GM18502 (cell line): ENCODE data around the gene FGR.
"Not testable (repeated sequence)": the region's sequence is repeated elsewhere in the genome, so short reads cannot be mapped to it uniquely, and the experiment has no call there.

Experiments used
- ATAC-seq: cut with Tn5 transposase; IDR thresholded peaks from one replicate; pipeline ENCODE4 v1.9.1; 2021; ENCODE audit warnings: mild to moderate bottlenecking; ENCODE audit not compliant: unreplicated experiment, poor library complexity

The FGR gene

DNA sequence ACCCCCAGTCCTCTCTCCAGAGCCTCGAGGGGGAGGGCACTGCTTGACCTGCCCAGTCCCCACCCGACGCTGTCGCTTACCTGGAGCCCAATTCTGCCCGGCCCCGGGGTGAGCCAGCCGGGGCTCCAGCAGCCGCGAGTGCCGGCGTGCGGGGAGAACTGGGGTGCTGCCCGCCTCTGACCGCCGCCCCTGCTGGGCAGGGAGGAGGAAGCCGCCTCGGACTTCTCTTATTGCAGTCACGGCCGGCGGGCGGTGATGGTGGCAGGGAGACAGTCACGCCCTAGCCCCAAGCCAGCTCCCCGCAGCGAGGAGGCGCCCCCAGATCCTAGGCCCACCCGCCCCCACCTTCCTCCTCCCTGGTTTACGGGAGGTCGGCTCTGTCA lies at the start of gene FGR:
TSS of gene FGR (minus strand) at position 201 of the 383 bp plus-strand sequence. CDS start 11,269 bp downstream, outside the sequence.
- ATAC-seq: no peak

DNA sequence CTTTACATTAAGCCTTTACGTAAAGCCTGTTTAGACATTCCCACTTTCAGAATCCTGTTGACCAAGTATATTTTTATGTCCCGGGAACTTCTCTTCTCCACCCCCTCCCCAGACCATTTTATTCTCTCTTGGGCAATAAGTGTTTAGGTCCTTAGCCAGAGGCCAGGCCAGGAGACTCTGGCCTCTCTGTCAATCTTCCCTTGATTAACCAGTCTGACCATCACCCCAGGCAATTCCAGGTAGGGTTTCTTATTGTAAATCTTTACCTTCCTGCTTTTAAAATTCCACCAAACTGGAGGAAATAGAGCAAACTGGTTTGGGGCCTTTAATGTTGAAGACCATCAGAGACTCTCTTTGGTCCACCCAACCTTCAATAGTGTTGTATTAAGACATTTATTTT lies 49.2 kb upstream of the FGR start:
- ATAC-seq: no peak

DNA sequence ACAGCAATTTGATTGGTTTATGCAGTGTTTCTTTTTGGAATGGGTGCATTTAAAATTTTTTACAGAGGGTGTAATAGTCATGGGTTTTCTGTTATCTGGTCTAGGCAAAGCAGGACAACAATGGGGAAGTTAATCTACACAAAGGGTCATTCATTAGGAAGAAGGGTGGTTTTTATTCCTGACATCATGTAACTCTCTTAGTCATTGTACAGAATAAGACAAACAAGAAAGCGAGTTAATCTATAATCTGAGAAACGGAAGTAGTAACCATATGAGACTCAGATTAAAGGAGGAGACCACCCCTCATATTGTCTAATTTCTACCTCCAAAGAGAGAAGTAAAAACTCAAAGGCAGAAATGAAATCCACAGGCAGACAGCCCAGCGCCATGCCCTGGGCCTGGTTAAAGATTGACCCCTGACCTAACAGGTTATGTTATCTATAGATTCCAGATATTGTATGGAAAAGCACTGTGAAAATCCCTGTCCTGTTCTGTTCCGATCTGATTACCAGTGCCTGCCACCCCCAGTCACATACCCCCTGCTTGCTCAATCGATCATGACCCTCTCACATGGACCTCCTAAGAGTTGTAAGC lies 47.5 kb upstream of the FGR start:
- ATAC-seq: no peak

DNA sequence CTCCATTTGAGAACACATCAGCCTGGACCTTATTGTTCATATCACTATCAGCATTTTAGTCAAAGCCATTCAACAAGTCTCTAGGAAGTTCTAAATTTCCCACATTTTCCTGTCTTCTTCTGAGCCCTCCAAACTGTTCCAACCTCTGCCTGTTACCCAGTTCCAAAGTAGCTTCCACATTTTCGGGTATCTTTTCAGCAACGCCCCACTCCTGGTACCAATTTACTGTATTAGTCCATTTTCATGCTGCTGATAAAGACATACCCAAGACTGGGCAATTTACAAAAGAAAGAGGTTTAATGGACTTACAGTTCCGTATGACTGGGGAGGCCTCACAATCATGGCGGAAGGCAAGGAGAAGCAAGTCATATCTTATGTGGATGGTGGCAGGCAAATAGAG lies 46.6 kb upstream of the FGR start:
- not testable (repeated sequence) for ATAC-seq

DNA sequence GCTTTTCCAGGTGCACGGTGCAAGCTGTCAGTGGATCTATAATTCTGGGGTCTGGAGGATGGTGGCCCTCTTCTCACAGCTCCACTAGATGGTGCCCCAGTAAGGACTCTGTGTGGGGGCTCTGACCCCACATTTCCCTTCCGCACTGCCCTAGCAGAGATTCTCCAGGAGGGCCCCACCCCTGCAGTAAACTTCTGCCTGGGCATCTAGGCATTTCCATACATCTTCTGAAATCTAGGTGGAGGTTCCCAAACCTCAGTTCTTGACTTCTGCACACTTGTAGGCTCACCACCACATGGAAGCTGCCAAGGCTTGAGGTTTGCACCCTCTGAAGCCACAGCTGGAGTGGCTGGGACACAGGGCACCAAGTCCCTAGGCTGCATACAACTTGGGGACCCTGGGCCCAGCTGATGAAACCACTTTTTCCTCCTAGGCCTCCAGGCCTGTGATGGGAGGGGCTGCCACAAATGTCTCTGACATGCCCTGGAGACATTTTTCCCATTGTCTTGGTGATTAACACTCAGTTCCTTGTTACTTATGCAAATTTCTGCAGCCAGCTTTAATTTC lies 45.3 kb upstream of the FGR start:
- not testable (repeated sequence) for ATAC-seq

DNA sequence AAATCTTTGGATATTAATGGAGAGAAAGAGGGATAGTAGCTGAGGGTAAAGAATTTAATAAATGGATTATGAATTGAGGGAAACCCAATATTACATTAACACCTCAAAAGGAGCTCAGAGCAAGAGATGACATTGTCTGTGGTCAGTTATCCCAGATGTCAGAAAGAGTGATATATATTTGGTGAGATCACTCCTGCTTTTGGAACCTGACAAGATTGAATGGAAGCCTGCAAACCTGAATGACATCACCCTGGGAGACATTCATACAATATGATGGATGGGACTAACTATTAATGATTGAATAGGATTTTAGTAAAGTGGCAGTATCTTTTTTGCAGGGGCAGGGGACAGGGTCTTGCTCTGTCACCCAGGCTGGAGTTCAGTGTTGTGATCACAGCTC lies 43.8 kb upstream of the FGR start:
- ATAC-seq: no peak

DNA sequence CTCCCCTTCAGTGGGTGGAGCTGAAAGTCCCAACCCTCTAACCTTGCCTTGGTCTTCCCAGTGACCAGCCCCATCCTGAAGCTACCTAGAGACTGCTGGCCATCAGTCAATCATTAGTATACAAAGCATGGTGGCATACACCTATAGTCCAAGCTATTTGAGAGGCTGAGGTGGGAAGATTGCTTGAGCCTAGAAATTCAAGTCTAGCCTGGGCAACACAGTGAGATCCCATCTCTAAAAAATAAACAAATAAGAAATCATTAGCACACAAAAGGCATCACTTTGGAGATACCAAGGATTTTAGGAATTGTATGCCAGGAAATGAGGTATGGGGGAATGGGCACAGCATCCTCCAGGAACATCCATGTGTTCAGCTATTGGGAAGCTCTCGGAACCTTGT lies 41.4 kb upstream of the FGR start:
- no peak for ATAC-seq

DNA sequence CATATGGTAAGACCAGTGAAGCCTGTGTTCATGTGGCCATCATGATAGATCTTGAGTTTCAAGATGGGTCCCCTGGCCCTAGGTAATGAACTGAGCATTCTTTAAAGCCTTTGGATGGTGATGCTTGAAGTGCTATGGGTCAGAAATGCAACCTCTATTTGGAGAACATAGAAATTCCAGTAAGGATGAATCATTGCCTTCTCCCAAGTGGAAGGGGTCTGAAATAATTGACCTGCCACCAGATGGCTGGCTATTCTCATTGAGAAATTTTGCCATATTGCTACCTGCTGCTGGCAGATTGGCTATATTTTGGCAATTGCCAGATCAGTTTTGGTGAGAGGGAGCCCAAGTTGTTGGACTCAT lies 37.7 kb upstream of the FGR start:
- no peak for ATAC-seq

DNA sequence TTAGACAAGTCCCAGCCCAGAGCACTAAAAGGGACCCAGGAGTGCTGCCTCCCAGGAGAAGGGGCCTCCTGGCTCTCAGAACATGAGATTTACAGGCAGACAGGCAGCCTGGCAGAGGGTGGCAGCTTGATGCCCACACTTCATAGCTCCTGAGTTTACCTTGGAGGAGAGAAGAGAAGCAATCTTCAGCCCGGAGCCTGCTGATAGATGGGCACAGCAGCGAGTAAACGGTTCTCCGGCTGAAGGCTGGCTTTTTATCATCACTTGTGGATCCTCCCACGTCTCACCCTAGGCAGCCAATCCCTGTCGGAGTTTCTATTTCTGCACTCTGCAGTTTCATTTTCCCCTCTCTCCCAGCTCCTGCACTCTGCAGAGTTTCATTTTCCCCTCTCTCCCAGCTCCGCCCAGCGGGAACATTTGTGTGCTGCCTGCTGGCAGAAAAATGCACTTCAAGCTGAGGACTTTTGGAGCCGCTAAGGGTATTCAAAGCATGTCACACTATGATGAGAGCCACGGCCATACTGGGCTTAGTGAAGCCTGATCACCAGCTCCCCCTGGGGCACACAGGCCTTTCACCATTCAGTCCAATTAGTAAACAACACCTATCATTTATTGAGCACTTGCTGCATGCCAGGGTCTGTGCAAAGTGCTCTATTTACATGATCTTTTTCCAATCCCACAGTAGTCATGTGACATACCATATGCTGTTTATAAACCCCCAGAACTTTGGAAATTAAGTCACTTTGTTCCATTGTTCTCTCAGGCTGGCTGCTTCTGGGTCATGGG lies 37.2 kb upstream of the FGR start, which contains the start of gene IFI6:
TSS of gene IFI6 (minus strand) at position 229 of the 786 bp plus-strand sequence. CDS start 2,878 bp downstream, outside the sequence.
- peak; percentile 83 for ATAC-seq

DNA sequence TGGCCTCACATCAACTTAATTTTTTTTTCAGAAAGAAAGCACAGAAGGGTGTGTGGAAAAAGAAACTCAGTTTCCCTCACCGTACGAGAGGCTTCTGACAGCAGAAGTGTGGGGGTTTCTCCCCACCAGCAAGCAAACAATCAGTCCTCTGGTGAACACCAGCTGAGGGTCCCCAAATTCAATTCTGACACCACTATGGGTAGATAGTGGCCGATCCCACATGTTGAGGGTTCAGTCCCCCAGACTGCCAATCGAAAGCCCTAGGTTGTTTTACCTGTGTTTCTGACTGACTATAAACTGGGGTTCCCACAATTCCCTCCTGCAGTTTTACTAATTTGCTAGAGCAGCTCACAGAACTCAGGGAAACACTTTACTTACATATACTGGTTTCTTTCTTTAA lies 34.9 kb upstream of the FGR start:
- ATAC-seq: no peak

DNA sequence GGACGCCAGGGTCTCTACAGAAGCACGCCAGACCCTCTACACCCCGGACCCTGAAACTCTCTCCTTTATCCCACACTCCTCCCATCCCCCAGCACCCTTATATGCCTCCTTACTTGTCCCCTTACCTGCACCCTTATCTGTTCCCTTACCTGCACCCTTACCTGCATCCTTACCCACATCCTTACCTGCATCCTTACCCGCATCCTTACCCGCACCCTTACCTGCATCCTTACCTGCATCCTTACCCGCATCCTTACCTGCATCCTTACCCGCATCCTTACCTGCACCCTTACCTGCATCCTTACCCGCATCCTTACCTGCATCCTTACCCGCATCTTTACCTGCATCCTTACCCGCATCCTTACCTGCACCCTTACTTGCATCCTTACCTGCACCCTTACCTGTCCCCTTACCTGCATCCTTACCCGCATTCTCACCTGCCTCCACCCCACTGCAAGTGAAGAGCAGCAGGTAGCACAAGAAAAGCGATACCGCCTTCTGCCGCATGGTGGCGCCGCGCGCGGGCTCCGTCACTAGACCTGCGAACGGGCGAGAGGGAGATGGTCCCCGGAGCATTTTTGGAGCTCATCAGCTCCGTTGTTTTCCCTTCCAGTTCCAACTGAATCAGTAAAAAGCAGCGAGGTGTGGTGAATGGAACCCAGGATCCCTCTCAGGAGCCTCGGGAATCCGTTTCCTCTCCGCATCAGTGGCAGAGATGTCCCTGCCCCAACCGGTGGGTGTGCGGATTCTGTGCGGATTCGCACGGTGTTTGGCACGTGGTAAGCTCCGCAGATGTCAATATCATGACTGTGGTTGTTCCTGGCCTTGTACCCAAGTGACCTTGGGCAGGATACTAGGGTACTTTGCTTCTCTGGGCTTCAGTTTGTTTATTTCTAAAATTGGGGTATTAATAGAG lies 34.1 kb upstream of the FGR start:
- ATAC-seq: no peak

DNA sequence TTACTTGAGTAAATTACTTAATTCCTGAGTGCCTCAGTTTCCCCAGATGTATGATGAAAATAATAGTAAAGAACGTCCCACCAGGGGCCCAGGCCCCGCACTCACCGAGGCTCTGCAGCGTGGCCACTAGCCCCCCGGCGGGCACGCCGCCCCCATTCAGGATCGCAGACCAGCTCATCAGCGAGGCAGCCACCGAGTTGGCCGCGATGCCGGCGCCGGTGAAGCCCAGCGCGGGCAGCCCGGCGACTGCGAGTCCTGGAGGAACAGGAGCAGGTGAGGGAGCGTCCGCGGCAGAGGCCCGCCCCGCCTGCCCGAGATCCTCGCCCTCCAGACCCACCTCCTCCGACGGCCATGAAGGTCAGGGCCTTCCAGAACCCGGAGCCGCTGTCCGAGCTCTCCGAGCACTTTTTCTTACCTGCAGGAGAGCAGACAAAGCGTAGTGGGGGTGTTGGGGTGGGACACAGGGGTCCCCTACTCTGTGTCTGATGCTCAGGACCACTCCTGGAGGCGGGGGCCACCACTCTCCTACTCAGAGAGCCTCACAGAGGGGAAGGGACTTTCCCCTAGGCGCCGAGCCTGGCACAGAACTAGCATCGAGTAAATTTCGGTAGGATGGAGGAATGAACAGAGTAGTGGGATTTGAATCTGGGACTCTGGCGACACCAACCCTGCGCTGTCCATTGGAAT lies 33.3 kb upstream of the FGR start:
- ATAC-seq: no peak

DNA sequence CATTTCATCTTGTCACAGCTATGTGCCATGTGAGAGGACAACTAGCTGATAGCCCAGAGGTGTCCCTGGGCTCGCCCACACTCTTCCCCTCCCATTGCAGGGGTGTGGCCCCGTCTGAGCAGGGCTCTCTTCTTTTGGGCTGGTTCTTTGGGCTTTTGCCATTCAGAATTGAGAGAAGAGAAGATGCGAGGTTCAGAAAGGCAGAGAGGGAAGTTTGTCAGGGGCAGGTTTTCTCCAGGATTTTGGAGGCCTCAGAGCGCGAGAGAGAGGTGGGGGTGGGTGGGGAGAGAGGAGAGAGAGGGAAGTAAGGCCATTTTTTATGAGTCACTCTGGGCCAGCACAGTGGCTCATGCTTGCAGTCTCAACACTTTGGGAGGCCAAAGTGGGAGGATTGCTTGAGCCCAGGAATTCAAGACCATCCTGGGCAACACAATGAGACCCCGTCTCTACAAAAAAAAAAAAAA lies 31.8 kb upstream of the FGR start:
- no peak for ATAC-seq

DNA sequence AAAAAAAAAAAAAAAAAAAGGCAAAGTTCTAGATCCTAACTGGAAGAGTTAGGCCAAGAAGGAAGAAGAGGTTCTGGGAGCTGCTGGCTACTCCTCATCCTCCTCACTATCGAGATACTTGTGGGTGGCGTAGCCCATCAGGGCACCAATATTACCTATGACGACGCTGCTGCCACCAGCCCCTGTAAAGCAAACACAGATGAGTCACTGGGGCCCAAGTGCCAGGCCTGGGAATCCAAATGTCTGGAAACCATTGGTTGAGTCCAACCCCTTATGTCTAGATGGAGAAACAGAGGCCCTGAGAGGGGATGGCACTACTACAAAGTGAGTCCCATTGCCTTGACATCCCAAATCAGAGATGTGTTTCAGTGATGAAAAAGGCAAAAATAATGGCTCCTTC lies 31.3 kb upstream of the FGR start:
- ATAC-seq: no peak

DNA sequence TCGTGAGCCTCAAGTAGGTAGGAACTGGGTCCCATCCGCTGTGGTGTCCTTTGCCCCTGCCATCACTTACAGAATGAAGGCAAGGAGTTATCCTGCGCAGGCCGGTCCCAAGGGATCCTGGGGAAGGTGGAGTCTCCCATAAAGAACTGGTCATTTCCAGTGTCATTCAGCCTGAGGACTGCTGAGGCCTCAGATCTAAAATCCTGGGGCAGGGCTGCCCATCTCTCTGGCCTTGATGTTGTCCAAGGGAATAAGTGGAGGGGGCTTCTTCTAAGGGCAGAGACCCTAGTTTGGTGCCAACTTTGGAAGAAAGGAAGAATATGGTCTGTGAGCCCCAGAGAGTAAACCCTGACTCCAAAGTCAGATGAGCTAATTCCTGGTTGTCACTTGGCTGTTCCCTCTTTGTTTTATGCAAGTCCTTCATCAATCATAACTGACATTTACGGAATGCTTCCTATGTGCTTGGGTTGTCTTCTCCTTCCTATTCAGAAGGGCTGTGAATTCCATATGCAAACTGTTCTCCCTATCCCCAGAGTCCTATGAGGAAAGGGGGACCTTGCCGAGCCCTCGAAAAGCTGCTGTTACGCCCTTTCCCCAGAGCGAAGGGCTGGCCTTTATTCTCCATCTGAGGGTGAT lies 30.1 kb upstream of the FGR start:
- no peak for ATAC-seq

DNA sequence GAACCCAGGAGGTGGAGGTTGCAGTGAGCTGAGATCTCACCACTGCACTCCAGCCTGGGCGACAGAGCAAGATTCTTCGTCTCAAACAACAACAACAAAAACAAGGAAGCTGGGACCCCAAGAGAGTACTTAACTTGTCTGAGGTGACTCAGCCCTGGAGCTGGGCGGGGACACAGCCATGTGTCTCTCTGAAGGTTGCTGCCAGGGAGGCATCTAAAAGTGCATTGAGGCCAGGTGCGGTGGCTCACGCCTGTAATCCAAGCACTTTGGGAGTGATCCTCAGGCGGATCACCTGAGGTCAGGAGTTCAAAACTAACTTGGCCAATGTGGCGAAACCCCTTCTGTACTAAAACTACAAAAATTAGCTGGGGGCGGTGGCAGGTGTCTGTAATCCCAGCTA lies 29.3 kb upstream of the FGR start:
- ATAC-seq: no peak

DNA sequence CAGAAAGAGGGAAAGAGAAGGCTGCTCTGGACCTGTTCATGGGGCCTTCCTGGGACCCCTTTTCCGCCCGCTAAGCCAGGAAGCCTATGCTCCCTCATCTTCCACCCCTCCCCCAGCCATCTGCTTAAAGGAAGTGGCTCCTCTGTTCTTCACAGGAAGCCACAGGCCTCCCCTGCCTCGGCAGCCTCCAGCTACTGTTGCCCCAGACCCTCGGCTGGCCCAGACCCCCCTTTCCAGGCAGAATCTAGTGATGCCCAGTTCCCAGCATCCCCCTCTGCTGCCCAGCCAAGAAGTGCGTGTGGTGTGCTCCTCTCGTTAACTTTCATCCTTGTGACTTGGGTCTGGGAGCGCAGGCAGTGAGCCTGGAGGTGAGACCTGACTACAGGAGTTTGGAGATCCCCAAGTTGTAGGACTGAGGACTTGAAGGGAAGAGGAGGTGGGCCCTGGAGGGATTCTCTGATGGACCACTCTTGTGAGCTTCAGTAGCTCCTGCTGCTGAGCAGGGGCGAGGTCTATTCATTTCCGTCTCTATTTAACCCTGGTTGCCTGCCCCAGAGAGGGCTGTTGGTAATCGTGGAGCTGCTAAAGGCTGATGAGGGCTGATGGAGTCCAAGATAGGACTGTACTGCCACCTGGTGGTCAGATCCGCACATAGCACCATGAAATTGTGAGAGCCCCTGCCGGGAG lies 27.9 kb upstream of the FGR start:
- no peak for ATAC-seq

DNA sequence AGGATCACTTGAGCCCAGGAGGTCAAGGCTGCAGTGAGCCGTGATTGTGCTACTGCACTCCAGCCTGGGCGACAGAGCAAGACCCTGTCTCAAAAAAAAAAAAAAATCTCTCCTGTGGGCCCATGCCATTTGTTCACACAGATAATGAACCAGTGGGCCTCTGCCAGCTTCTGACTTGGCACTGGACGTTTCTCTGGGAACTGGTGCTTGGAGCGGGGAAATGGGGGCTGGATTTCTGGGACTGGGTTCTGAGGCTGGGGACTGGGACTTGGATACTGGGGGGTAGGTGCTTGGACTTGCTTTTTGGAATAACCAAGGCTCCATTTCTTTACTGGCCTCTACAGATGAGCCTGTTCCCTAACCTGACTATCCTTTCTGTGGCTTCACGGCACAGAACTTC lies 27.3 kb upstream of the FGR start:
- no peak for ATAC-seq
